BLaER1 (cell line): ENCODE data around the gene CMIP.

Experiments
- H3K27ac ChIP-seq: shearing (Covaris generic); formaldehyde crosslinking; 2 replicates; pipeline ENCODE4 v1.8.1; 2022
- H3K27me3 ChIP-seq: shearing (Covaris generic); formaldehyde crosslinking; 2 replicates; pipeline ENCODE4 v1.8.1; 2022
- H3K36me3 ChIP-seq: shearing (Covaris generic); formaldehyde crosslinking; 2 replicates; pipeline ENCODE4 v1.8.1; 2022
- H3K4me1 ChIP-seq: shearing (Covaris generic); formaldehyde crosslinking; 2 replicates; pipeline ENCODE4 v1.8.1; 2022
- H3K4me2 ChIP-seq: shearing (Covaris generic); formaldehyde crosslinking; 2 replicates; pipeline ENCODE4 v1.8.1; 2022
- H3K4me3 ChIP-seq: shearing (Covaris generic); formaldehyde crosslinking; 2 replicates; pipeline ENCODE4 v1.8.1; 2022
- H3K9ac ChIP-seq: shearing (Covaris generic); formaldehyde crosslinking; 2 replicates; pipeline ENCODE4 v1.8.1; 2022
- H3K9me3 ChIP-seq: shearing (Covaris generic); formaldehyde crosslinking; 2 replicates; pipeline ENCODE4 v1.8.1; 2022
- H4K20me1 ChIP-seq: shearing (Covaris generic); formaldehyde crosslinking; 2 replicates; pipeline ENCODE4 v1.8.1; 2022
- Cebpa-rat ChIP-seq: shearing (Covaris generic); IDR thresholded peaks from 2 replicates; pipeline ENCODE4 v1.8.1; 2022

The CMIP gene

DNA sequence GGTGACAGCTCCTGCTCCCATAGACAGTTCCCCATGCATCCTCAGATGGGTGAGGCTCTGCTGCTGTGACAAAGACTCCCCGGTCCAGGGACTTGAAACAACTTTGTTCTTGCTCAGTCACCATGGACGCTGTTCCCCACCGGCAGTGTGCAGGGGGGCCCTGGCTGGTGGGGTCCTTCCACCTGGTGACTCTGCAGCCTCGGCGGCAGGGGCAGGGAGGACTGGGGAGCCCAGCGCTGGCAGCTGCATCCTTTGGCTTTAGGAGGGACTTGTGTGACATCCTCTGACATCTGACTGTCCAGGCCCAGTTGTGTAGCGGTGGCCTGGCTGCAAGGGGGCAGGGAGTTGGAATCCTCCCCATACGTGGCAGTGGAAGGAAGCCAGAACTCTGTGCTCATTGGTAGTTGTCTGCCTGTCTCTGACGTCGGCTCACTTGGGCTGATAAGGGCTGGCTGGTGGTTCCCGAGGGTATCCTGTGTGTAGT is 107.3 kb downstream of the CMIP start:
- Histone ChIP-seq H3K27ac (peak overlapping the region; percentile 15; the same call in 1 of the 2 replicates), H3K4me1 (peaks cover 63% of the 10 kb centered on the region), H3K4me3 (no peak overlapping the region), H3K9ac (no peak overlapping the region), H3K36me3 (peaks cover 26% of the 10 kb centered on the region; the same call in 1 of the 2 replicates), H3K27me3 (no peaks in the 10 kb centered on the region), H3K9me3 (no peaks in the 10 kb centered on the region), H3K4me2 (peak overlapping the region; percentile 69), H4K20me1 (peaks cover 100% of the 10 kb centered on the region)
- no peak for TF ChIP-seq Cebpa-rat

DNA sequence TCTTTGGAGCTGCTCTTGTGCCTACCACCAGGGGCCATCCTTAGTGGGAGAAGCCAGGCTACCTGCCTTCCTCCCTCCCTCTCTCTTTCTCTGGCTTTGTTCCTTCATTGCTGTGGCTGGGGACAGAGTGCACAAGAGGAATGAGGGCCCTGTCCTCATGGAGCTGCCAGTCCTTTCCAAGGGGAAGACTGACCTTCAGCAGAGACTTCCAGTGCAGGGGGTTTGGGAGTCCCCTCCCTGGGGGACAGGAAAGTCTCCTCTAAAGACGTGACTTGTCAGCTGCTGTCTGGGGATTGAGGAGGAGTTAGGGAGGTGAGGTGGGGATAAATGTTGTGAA is 108.1 kb downstream of the CMIP start:
- Histone ChIP-seq H3K9me3 (no peaks in the 10 kb centered on the region), H3K9ac (no peak overlapping the region), H3K36me3 (peaks cover 26% of the 10 kb centered on the region; the same call in 1 of the 2 replicates), H3K4me1 (peaks cover 54% of the 10 kb centered on the region), H3K27ac (no peak overlapping the region), H3K4me3 (no peak overlapping the region), H4K20me1 (peaks cover 100% of the 10 kb centered on the region), H3K4me2 (peak overlapping the region; percentile 4; the same call in 1 of the 2 replicates), H3K27me3 (no peaks in the 10 kb centered on the region)
- TF ChIP-seq Cebpa-rat = no peak

DNA sequence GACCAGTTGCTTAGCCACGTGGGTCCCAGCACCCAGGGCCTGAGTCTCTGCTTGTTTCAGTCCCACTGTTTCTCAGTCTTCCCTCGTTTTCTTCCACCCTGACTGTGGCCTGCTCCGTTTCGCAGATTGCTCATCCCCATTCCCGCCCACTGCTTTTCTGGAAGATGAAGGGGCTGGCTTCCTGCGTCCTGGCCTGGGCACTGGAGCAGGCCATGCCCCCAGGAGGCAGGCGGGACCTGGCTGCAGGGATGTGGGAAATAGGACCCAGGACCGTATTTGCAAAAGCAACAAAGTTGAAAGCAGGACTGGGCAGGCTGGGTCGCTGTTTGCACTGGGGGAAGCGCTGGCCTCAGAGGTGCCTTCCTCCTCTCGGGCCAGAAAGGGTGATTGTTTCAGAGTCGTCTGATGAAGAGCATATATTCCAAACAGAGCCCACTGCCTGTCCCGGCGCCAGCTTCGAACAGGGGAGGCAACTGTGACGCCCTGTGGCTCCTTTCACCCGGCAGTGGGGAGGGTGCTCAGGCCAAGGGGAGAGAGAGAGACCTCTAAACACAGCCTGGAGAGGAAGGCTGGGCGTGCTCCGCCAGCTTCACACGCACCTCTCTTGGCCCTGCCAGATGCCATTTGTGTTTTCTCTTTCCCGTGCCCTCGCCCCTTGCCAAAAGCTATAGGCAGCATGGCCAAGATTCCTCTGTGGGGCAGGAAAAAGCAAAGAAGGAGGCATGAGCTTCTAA is 108.6 kb downstream of the CMIP start:
- Histone ChIP-seq H3K4me3 (no peak overlapping the region), H3K4me2 (peak overlapping the region; percentile 4; the same call in 1 of the 2 replicates), H3K9ac (no peak overlapping the region), H3K4me1 (peaks cover 49% of the 10 kb centered on the region), H4K20me1 (peaks cover 100% of the 10 kb centered on the region), H3K36me3 (peaks cover 29% of the 10 kb centered on the region; the same call in 1 of the 2 replicates), H3K27ac (no peak overlapping the region), H3K9me3 (no peaks in the 10 kb centered on the region), H3K27me3 (no peaks in the 10 kb centered on the region)
- no peak for TF ChIP-seq Cebpa-rat

DNA sequence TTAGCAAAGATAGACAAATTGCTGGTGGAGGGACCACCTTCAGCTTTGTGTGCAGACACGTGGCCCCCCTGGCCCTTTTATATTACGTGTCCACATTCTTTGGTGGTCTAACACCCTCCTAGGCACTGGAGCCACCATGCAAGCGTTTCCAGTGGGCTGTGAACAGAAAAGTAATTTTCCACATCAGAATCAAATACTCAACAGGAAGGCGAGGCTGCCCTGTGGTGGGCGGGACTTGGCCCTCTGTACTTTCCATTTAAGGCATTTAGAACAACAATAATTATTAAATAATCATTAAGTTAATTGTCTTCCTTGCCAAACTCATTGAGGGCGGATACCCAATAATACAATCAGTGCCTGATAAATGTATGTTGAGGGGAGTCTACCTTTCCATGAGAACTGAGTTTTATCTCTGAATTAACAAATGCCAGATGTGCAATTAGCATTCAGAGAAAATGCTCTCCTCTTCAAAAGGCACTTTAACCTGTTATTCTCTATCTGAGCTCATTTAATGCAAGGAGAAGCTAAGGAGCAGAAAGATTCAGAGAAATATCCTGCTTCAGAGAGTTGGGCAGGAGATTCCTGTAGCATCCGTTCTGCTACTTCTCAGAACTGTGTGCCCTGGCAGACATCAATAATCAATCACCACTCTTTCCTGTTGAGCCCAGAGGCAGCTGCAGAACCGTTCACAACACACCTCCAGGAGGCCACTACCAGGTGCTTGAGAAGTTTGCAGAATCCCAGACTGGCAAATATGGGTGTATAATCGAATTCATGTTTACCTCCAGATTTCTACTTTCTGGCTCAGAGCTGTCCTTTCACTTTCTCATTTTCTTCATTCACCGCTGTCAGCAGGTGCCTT is 109.4 kb downstream of the CMIP start:
- H3K27ac ChIP-seq = no peak overlapping the region
- no peak overlapping the region for H3K4me2 ChIP-seq
- H3K4me1 ChIP-seq = peaks cover 51% of the 10 kb centered on the region

DNA sequence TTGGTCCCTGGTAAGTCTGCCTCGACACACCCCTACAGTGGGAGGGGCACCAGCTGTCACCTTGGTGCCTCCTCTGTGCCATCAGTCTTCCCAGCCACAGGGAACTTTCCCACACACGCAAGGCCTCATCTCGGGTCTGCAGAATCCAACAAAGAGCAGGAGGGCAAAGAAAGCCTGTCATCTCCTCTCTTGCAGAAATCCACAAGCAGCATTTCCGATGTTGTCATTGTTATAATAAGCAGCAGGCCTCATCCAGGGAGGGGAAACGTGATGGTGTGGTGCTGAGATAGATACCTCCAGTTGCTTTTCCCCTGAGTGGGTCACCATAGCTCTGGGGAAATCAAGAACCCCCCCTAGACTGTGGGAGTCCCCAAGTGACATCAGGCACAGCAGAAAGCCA is 110.4 kb downstream of the CMIP start:
- peaks cover 100% of the 10 kb centered on the region for H4K20me1 ChIP-seq
- no peak overlapping the region for H3K4me3 ChIP-seq
- H3K4me2 ChIP-seq = no peak overlapping the region
- H3K36me3 ChIP-seq = peaks cover 36% of the 10 kb centered on the region; the same call in 1 of the 2 replicates
- H3K27me3 ChIP-seq = no peaks in the 10 kb centered on the region
- H3K4me1 ChIP-seq = peaks cover 43% of the 10 kb centered on the region
- H3K9me3 ChIP-seq = no peaks in the 10 kb centered on the region
- H3K27ac ChIP-seq = no peak overlapping the region
- no peak overlapping the region for H3K9ac ChIP-seq
- no peak for TF ChIP-seq Cebpa-rat

More for the DNA sequence above, 109.4 kb downstream of the CMIP start:
- Histone ChIP-seq H4K20me1 (peaks cover 100% of the 10 kb centered on the region), H3K36me3 (peaks cover 37% of the 10 kb centered on the region; the same call in 1 of the 2 replicates), H3K9me3 (no peaks in the 10 kb centered on the region), H3K27me3 (no peaks in the 10 kb centered on the region), H3K4me3 (no peak overlapping the region), H3K9ac (no peak overlapping the region)
- TF ChIP-seq Cebpa-rat = no peak

DNA sequence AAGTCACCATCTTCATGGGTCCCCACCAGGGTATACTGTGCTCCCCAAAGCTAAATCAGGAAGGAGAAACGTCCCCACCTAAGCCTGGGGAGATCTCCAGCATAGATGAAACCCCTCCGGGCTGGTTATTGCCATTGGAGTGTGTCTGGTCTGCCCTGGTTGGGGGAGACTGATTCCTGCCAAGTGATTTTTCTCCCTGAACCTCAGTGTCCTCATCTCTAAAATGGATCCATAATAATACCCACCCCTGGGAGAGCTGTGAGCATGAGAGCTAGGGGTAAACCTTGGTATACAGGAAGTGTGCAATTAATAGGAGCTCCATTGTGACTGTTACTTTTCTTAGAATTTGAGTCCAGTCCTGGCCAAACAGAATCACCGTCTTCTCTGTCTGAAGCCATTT is 111.1 kb downstream of the CMIP start:
- peaks cover 36% of the 10 kb centered on the region for H3K4me1 ChIP-seq
- peaks cover 30% of the 10 kb centered on the region; the same call in 1 of the 2 replicates for H3K36me3 ChIP-seq
- no peak overlapping the region for H3K27ac ChIP-seq
- H3K4me2 ChIP-seq = no peak overlapping the region
- no peak overlapping the region for H3K4me3 ChIP-seq
- no peak for TF ChIP-seq Cebpa-rat
- no peaks in the 10 kb centered on the region for H3K9me3 ChIP-seq
- H3K27me3 ChIP-seq = no peaks in the 10 kb centered on the region
- H4K20me1 ChIP-seq = peaks cover 100% of the 10 kb centered on the region
- H3K9ac ChIP-seq = no peak overlapping the region

DNA sequence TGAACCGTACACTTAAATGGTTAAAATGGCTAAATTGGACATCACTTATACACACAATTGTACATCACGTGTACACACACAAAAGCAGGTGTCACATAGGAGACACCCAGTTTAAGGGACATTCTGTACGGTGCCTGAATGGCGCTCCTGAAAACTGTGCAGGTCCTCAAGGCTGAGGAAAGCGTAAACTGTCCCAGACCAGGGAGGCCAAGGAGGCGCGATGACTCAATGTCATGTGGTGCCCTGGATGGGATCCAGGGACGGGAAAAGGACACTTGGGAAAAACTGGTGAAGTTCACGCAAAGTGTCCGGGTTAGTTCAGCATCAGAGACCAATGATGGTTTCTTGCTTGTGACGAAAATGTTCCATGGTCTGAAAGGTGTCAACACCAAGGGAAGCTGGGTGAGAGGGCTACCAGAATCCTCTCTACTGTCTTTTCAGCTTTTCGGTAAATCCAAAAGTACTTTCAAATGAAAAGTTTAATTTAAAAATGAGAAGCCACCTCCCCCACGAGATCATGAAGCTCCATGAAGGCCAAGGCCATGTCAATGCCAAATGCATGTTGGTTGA is 112.2 kb downstream of the CMIP start:
- Histone ChIP-seq H3K4me1 (peaks cover 24% of the 10 kb centered on the region), H4K20me1 (peaks cover 100% of the 10 kb centered on the region)

DNA sequence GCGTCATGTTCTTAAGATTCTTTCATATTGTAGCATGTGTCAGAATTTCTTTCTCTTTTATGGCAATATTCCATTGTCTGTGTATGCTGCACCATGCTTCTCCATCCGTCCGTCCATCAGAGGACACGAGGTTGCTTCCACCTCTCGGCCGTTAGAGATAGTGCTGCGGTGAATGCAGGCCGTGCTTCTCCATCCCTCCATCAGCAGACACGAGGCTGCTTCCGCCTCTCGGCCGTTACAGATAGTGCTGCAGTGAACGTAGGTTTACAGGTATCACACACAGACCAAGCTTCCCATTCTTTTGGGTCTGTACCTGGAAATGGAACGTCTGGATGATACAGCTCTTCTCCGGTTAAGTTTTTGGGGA is 113.5 kb downstream of the CMIP start:
- Histone ChIP-seq H3K27ac (no peak overlapping the region), H3K4me1 (peaks cover 12% of the 10 kb centered on the region), H3K9me3 (no peaks in the 10 kb centered on the region), H4K20me1 (peaks cover 100% of the 10 kb centered on the region), H3K4me3 (no peak overlapping the region), H3K36me3 (peaks cover 34% of the 10 kb centered on the region; the same call in 1 of the 2 replicates), H3K4me2 (no peak overlapping the region), H3K9ac (no peak overlapping the region), H3K27me3 (no peaks in the 10 kb centered on the region)
- TF ChIP-seq Cebpa-rat = no peak

More for the DNA sequence above, 112.2 kb downstream of the CMIP start:
- no peak overlapping the region for H3K4me2 ChIP-seq
- H3K36me3 ChIP-seq = peaks cover 30% of the 10 kb centered on the region; the same call in 1 of the 2 replicates
- H3K4me3 ChIP-seq = no peak overlapping the region
- no peaks in the 10 kb centered on the region for H3K9me3 ChIP-seq
- TF ChIP-seq Cebpa-rat = no peak
- H3K9ac ChIP-seq = no peak overlapping the region
- no peaks in the 10 kb centered on the region for H3K27me3 ChIP-seq
- no peak overlapping the region for H3K27ac ChIP-seq

DNA sequence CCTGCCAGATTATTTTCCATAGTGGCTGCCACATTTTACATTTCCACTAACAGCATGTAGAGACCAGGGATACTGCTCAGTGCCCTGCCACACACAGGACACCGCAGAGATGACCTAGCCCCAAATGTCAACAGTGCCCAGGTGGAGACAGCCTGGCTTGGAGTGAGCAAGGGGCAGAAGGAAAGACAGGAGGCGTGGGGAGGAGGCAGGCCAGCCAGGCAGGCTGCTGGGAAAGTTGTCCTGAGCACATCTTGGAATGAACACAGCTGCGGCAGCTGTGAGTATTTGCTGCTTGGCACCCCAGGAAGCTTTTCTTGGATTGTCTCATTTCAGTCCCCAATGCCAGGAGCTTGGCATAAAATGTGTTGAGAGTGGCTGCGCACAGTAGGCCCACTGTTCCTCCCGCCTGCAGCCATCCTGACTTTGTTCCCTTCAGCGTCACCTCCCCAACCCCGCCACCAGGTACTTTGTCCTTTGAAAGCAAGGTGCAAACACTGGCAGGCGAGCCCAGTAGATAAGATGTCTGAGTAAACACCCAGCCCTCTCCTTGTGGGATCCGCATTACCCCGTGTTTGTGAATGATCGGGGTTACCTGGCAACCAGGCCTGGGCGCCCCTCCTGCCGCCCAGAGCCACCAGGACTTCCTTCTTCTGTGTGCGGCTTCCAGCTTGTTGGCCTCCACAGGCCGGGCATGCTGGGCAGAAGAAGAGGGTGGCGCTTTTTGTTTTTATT is 114.0 kb downstream of the CMIP start:
- H3K27ac ChIP-seq = no peak overlapping the region
- TF ChIP-seq Cebpa-rat = no peak
- H3K9me3 ChIP-seq = no peaks in the 10 kb centered on the region
- no peak overlapping the region for H3K4me3 ChIP-seq
- H3K27me3 ChIP-seq = no peaks in the 10 kb centered on the region
- peaks cover 6% of the 10 kb centered on the region for H3K4me1 ChIP-seq
- no peak overlapping the region for H3K9ac ChIP-seq
- peaks cover 39% of the 10 kb centered on the region; the same call in 1 of the 2 replicates for H3K36me3 ChIP-seq
- H4K20me1 ChIP-seq = peaks cover 100% of the 10 kb centered on the region
- no peak overlapping the region for H3K4me2 ChIP-seq
